CD14-positive monocyte (primary cell): Measurements from ENCODE around the gene KCNQ1. TPM values are rescaled to one million over a fixed set of nuclear protein-coding genes. Genes with fewer than 3 reads are reported as not detected.
A peak's percentile ranks its signal among the peaks of the same experiment; 100 is the strongest.

Source experiments
- DNase-seq, 3 donors: peaks; one replicate each; pipeline ENCODE4 v3.0.0-alpha.2; 2011 to 2022
- H2AFZ ChIP-seq: 2 replicates; pipeline ENCODE4 v1.6.0; 2012; ENCODE audit warnings: mild to moderate bottlenecking, low read depth, low read length, inconsistent platforms; ENCODE audit not compliant: insufficient read depth, poor library complexity, severe bottlenecking
- H3K27ac ChIP-seq, 2 donors: 1 replicate in 1 of 2; 2 replicates in 1 of 2; pipeline ENCODE4 v1.5.1; 2012 to 2013; ENCODE audit warnings: low read length in 2 of 2, control low read depth in 1 of 2, inconsistent platforms in 1 of 2, low read depth in 1 of 2, mild to moderate bottlenecking in 1 of 2
- H3K27me3 ChIP-seq, 2 donors: one replicate each; pipeline versions ENCODE4 v1.6.0 to v1.6.1; 2011 to 2013; ENCODE audit warnings: low read length in 2 of 2; ENCODE audit not compliant: control insufficient read depth in 2 of 2, insufficient read depth in 2 of 2
- H3K36me3 ChIP-seq, 2 donors: replicated peaks in 1 of 2; 1 replicate in 1 of 2; 2 replicates in 1 of 2; pipeline versions ENCODE4 v1.5.1 to v1.6.1; 2012 to 2013; ENCODE audit warnings: low read length in 2 of 2, control low read depth in 1 of 2, inconsistent platforms in 1 of 2, mild to moderate bottlenecking in 1 of 2; ENCODE audit not compliant: insufficient read depth in 2 of 2, control insufficient read depth in 1 of 2
- H3K4me1 ChIP-seq, 2 donors: 1 replicate in 1 of 2; 2 replicates in 1 of 2; pipeline versions ENCODE4 v1.5.1 to v1.6.1; 2012 to 2013; ENCODE audit warnings: low read length in 2 of 2, control low read depth in 1 of 2, inconsistent platforms in 1 of 2, mild to moderate bottlenecking in 1 of 2, moderate library complexity in 1 of 2; ENCODE audit not compliant: insufficient read depth in 2 of 2, control insufficient read depth in 1 of 2
- H3K4me2 ChIP-seq: replicated peaks from 2 replicates; pipeline ENCODE3; 2012; ENCODE audit warnings: low read length, moderate library complexity, mild to moderate bottlenecking; ENCODE audit not compliant: poor library complexity, severe bottlenecking; ENCODE audit errors: extremely low read depth
- H3K4me3 ChIP-seq, 3 experiments: fragments of 200-600 bp in 1 of 3; sonication (generic) in 1 of 3; replicated peaks in 1 of 3; 1 replicate in 2 of 3; 2 replicates in 1 of 3; pipeline ENCODE4 v1.5.1; 2011 to 2013; ENCODE audit warnings: low read length in 3 of 3, mild to moderate bottlenecking in 3 of 3, control low read depth in 2 of 3, low read depth in 2 of 3, inconsistent platforms in 1 of 3, moderate library complexity in 1 of 3
- H3K79me2 ChIP-seq: 2 replicates; pipeline ENCODE4 v1.6.0; 2012; ENCODE audit warnings: mild to moderate bottlenecking, control low read depth, inconsistent platforms, low read length, moderate library complexity; ENCODE audit not compliant: insufficient read depth
- H3K9ac ChIP-seq: 2 replicates; pipeline ENCODE4 v1.6.0; 2017; ENCODE audit warnings: low read length, mild to moderate bottlenecking; ENCODE audit not compliant: insufficient read depth, poor library complexity, severe bottlenecking
- H3K9me3 ChIP-seq, 2 donors: replicated peaks in 1 of 2; 1 replicate in 1 of 2; 2 replicates in 1 of 2; pipeline versions ENCODE4 v1.5.1 to v1.6.1; 2012 to 2013; ENCODE audit warnings: low read length in 2 of 2, control low read depth in 1 of 2; ENCODE audit not compliant: control insufficient read depth in 1 of 2, insufficient read depth in 1 of 2
- H4K20me1 ChIP-seq: 2 replicates; pipeline ENCODE4 v1.6.0; 2012; ENCODE audit warnings: mild to moderate bottlenecking, low read length, control low read depth, moderate library complexity; ENCODE audit not compliant: insufficient read depth
- H3K27ac Mint-ChIP-seq, 7 donors: one replicate each; pipeline ENCODE4 v1.8.0; 2020; ENCODE audit warnings: mild to moderate bottlenecking in 7 of 7, mixed read lengths in 7 of 7, moderate library complexity in 6 of 7, inconsistent platforms in 2 of 7
- H3K27me3 Mint-ChIP-seq, 3 donors: one replicate each; pipeline ENCODE4 v1.8.0; 2021 to 2022; ENCODE audit warnings: low read depth in 3 of 3, mild to moderate bottlenecking in 3 of 3, mixed read lengths in 3 of 3, moderate library complexity in 3 of 3, inconsistent platforms in 1 of 3
- H3K36me3 Mint-ChIP-seq, 2 donors: one replicate each; pipeline ENCODE4 v1.8.0; 2020; ENCODE audit warnings: mixed read lengths in 2 of 2, inconsistent platforms in 1 of 2, mild to moderate bottlenecking in 1 of 2
- H3K4me1 Mint-ChIP-seq: one replicate; pipeline ENCODE4 v1.8.0; 2020; ENCODE audit warnings: mild to moderate bottlenecking, mixed read lengths
- H3K4me3 Mint-ChIP-seq, 2 donors: one replicate each; pipeline ENCODE4 v1.8.0; 2020; ENCODE audit warnings: mild to moderate bottlenecking in 2 of 2, mixed read lengths in 2 of 2, moderate library complexity in 1 of 2
- H3K9me3 Mint-ChIP-seq, 7 donors: one replicate each; pipeline ENCODE4 v1.8.0; 2020 to 2022; ENCODE audit warnings: mixed read lengths in 7 of 7, mild to moderate bottlenecking in 6 of 7, moderate library complexity in 6 of 7, inconsistent platforms in 2 of 7
- CTCF ChIP-seq: fragments of 200-600 bp; IDR thresholded peaks from one replicate; pipeline ENCODE4 v1.8.0; 2022; ENCODE audit warnings: antibody characterized with exemption, mild to moderate bottlenecking
- WGBS: methylation state at CpG from one replicate; pipeline ENCODE4 v1.1.5; 2013; ENCODE audit warnings: missing lambda C conversion rate; ENCODE audit not compliant: insufficient coverage; 5-methylcytosine and 5-hydroxymethylcytosine counted together
- intact Hi-C, 2 donors: fragments of 100-400 bp; cut with micrococcal nuclease; formaldehyde crosslinking; loops; one replicate each; pipeline versions ENCODE4 v1.15.0 to v1.15.1; 2023
- polyA plus RNA-seq, 3 donors: library from polyadenylated mRNA; depleted of rRNA in 1 of 3; unstranded in 2 of 3; stranded (reverse) in 1 of 3; fragments of 300-500 nt in 2 of 3; fragments of >200 nt in 1 of 3; fragmentation: Illumina TruSeq in 2 of 3; gene quantifications; 1 replicate in 2 of 3; 2 replicates in 1 of 3; pipeline ENCODE4 v1.2.3, GENCODE V29; 2012 to 2021

KCNQ1 gene
- polyA plus RNA-seq, 3 donors = 14.9 to 31.8 (median 21.6) TPM

GRCh38 chr11:2817431-2817830 is 372.6 kb downstream of the KCNQ1 start:
- Histone ChIP-seq H3K27me3 (no peaks in the 10 kb centered on the region), H3K4me2 (no peak overlapping the region), H3K9ac (no peak overlapping the region), H2AFZ (no peak overlapping the region), H3K4me1 (peaks cover 11 to 13% of the 10 kb centered on the region in 2 donors), H3K36me3 (peaks cover 4 to 32% of the 10 kb centered on the region in 2 donors), H3K27ac (no peak overlapping the region), H3K79me2 (no peaks in the 10 kb centered on the region), H3K9me3 (peaks cover 28 to 59% of the 10 kb centered on the region in 2 donors), H3K4me3 (no peak overlapping the region), H4K20me1 (peaks cover 5% of the 10 kb centered on the region)
- Mint-ChIP-seq H3K4me1 (peaks cover 19% of the 10 kb centered on the region), H3K27ac (no peak overlapping the region), H3K36me3 (peaks cover 36 to 37% of the 10 kb centered on the region in 2 donors), H3K4me3 (no peak overlapping the region), H3K9me3 (peaks cover 35 to 51% (median 43%) of the 10 kb centered on the region in 7 donors), H3K27me3 (peaks cover 1 to 8% (median 2%) of the 10 kb centered on the region in 3 donors)
- TF ChIP-seq CTCF = no peak
- WGBS = 100% methylated on average over 5 of the region's 6 CpGs
- intact Hi-C loops = no loop called here
- DNase-seq = no peak

- Histone ChIP-seq H3K4me3 (no peak overlapping the region), H3K36me3 (peaks cover 4 to 34% of the 10 kb centered on the region in 2 donors), H3K9ac (no peak overlapping the region), H3K79me2 (no peaks in the 10 kb centered on the region), H4K20me1 (peaks cover 5% of the 10 kb centered on the region), H3K27me3 (no peaks in the 10 kb centered on the region), H3K4me1 (peaks cover 6 to 7% of the 10 kb centered on the region in 2 donors), H3K27ac (no peak overlapping the region), H3K9me3 (peaks cover 34 to 62% of the 10 kb centered on the region in 2 donors), H3K4me2 (no peak overlapping the region), H2AFZ (no peak overlapping the region)
- DNase-seq = no peak
- Mint-ChIP-seq H3K4me3 (no peak overlapping the region), H3K36me3 (peaks cover 42 to 43% of the 10 kb centered on the region in 2 donors), H3K27ac (peak overlapping the region in 1 of 7 donors; percentile 14), H3K4me1 (peaks cover 17% of the 10 kb centered on the region), H3K27me3 (peaks cover 1 to 8% (median 2%) of the 10 kb centered on the region in 3 donors), H3K9me3 (peaks cover 41 to 57% (median 48%) of the 10 kb centered on the region in 7 donors)
- intact Hi-C loops = no loop called here
- 93% methylated on average over 4 of the region's 6 CpGs for WGBS
- TF ChIP-seq CTCF = no peak
Measured at GRCh38 chr11:2818021-2818420, 373.2 kb downstream of the KCNQ1 start.
